GM18498 (cell line): ENCODE results near the gene OGN.

Experiments used
- ATAC-seq: cut with Tn5 transposase; IDR thresholded peaks from one replicate; pipeline ENCODE4 v1.9.1; 2021; ENCODE audit warnings: mild to moderate bottlenecking, moderate library complexity; ENCODE audit not compliant: unreplicated experiment

The OGN gene

GRCh38 chr9:92349771-92350739 is 54.3 kb downstream of the OGN start:
- no peak for ATAC-seq

- no peak for ATAC-seq
Measured at GRCh38 chr9:92345582-92345981, 58.8 kb downstream of the OGN start.

- no peak for ATAC-seq
Measured at GRCh38 chr9:92342825-92343488, 61.4 kb downstream of the OGN start.

- ATAC-seq = no peak
Measured at GRCh38 chr9:92341578-92341977, 62.8 kb downstream of the OGN start.

GRCh38 chr9:92333282-92333634 is 71.1 kb downstream of the OGN start:
- ATAC-seq = no peak
